Mammary epithelial cell (primary cell): Measurements from ENCODE around the gene XCR1.

ENCODE experiments used
- CTCF ChIP-seq, 2 donors: IDR thresholded peaks in 1 of 2; conservative IDR thresholded peaks in 1 of 2; 2 replicates each; pipeline ENCODE4 v1.5.1; 2011 to 2012; ENCODE audit warnings: inconsistent platforms in 2 of 2, low read length in 2 of 2, mild to moderate bottlenecking in 2 of 2, control low read depth in 1 of 2, low read depth in 1 of 2; ENCODE audit not compliant: insufficient read depth in 1 of 2; ENCODE audit errors: extremely low read depth in 1 of 2
- EZH2 ChIP-seq: IDR thresholded peaks from 2 replicates; pipeline ENCODE4 v1.6.1; 2012; ENCODE audit warnings: low read length, inconsistent platforms, borderline replicate concordance

- TF ChIP-seq CTCF (conservative IDR thresholded peaks at IDR 0.05 in 1 of 2, IDR thresholded peaks at IDR 0.05 in 1 of 2; ENCODE audit: extremely low read depth in 1 of 2, insufficient read depth in 1 of 2, low read depth in 1 of 2, low read length in 2 of 2) (no peak), EZH2 (no peak)
Measured at GRCh38 chr3:46025139-46025538, 2.1 kb downstream of the XCR1 start.
